Neural cell (in vitro differentiated cells): Measurements from ENCODE around the gene TMEM121.

Source experiments
- EP300 ChIP-seq: fragments of 450-650 bp; conservative IDR thresholded peaks from 2 replicates; pipeline ENCODE4 v1.6.1; 2014; ENCODE audit warnings: antibody characterized with exemption, mild to moderate bottlenecking, moderate library complexity; ENCODE audit not compliant: poor library complexity, severe bottlenecking
- EZH2 ChIP-seq: fragments of 200-600, 300-800 bp; shearing (Covaris generic), sonication (generic); IDR thresholded peaks from 2 replicates; pipeline ENCODE4 v1.6.1; 2014; ENCODE audit warnings: antibody characterized with exemption, low read length, borderline replicate concordance, mild to moderate bottlenecking; ENCODE audit not compliant: insufficient read depth, poor library complexity, severe bottlenecking
- POLR2AphosphoS5 ChIP-seq: IDR thresholded peaks from 2 replicates; pipeline ENCODE4 v1.6.1; 2012
- SMC3 ChIP-seq: fragments of 450-650 bp; conservative IDR thresholded peaks from 2 replicates; pipeline ENCODE4 v1.6.1; 2014; ENCODE audit warnings: antibody characterized with exemption, mild to moderate bottlenecking, moderate library complexity; ENCODE audit not compliant: poor library complexity
- TF ChIP-seq, protein P1 (sequence below): fragments of 450-650 bp; IDR thresholded peaks from 2 replicates; pipeline ENCODE4 v1.5.1; 2014; ENCODE audit warnings: antibody characterized with exemption, mild to moderate bottlenecking, moderate library complexity; ENCODE audit not compliant: poor library complexity, severe bottlenecking

GRCh38 chr14:105533391-105533790 lies 7.0 kb downstream of the TMEM121 start:
- TF ChIP-seq, protein P1, sequence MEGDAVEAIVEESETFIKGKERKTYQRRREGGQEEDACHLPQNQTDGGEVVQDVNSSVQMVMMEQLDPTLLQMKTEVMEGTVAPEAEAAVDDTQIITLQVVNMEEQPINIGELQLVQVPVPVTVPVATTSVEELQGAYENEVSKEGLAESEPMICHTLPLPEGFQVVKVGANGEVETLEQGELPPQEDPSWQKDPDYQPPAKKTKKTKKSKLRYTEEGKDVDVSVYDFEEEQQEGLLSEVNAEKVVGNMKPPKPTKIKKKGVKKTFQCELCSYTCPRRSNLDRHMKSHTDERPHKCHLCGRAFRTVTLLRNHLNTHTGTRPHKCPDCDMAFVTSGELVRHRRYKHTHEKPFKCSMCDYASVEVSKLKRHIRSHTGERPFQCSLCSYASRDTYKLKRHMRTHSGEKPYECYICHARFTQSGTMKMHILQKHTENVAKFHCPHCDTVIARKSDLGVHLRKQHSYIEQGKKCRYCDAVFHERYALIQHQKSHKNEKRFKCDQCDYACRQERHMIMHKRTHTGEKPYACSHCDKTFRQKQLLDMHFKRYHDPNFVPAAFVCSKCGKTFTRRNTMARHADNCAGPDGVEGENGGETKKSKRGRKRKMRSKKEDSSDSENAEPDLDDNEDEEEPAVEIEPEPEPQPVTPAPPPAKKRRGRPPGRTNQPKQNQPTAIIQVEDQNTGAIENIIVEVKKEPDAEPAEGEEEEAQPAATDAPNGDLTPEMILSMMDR = no peak
- TF ChIP-seq POLR2AphosphoS5 (no peak), SMC3 (no peak), EZH2 (no peak), EP300 (no peak)
